Neuronal stem cell (in vitro differentiated cells): ENCODE measurements around the gene SNRNP48.

Experiments used
- DNase-seq: peaks from one replicate; pipeline ENCODE4 v3.0.0-alpha.2; 2013; ENCODE audit warnings: low spot score
- H2AFZ ChIP-seq: one replicate; pipeline ENCODE4 v1.6.1; 2013; ENCODE audit warnings: mild to moderate bottlenecking, low read length, inconsistent platforms
- H2AK5ac ChIP-seq: 2 replicates; pipeline ENCODE4 v1.6.1; 2013; ENCODE audit warnings: low read depth, mild to moderate bottlenecking, inconsistent platforms, low read length, moderate library complexity, mixed read lengths
- H2BK120ac ChIP-seq: 2 replicates; pipeline ENCODE4 v1.6.1; 2013; ENCODE audit warnings: low read depth, mild to moderate bottlenecking, inconsistent platforms, low read length, moderate library complexity, mixed read lengths
- H2BK12ac ChIP-seq: one replicate; pipeline ENCODE4 v1.6.1; 2013; ENCODE audit warnings: low read length, inconsistent platforms
- H2BK15ac ChIP-seq: 2 replicates; pipeline ENCODE4 v1.6.1; 2013; ENCODE audit warnings: mild to moderate bottlenecking, low read length, inconsistent platforms, mixed read lengths
- H2BK5ac ChIP-seq: one replicate; pipeline ENCODE4 v1.6.1; 2013; ENCODE audit warnings: inconsistent platforms, mild to moderate bottlenecking, low read length, moderate library complexity
- H3K14ac ChIP-seq: one replicate; pipeline ENCODE4 v1.6.1; 2013; ENCODE audit warnings: low read length, inconsistent platforms
- H3K18ac ChIP-seq: 2 replicates; pipeline ENCODE4 v1.6.1; 2013; ENCODE audit warnings: low read length, inconsistent platforms
- H3K23ac ChIP-seq: 2 replicates; pipeline ENCODE4 v1.6.1; 2013; ENCODE audit warnings: low read depth, mild to moderate bottlenecking, mixed read lengths, low read length, inconsistent platforms; ENCODE audit not compliant: poor library complexity
- H3K27ac ChIP-seq: replicated peaks from 3 replicates; pipeline ENCODE4 v1.5.1; 2013; ENCODE audit warnings: low read length, inconsistent platforms
- H3K27me3 ChIP-seq, 3 experiments: 2 replicates each; pipeline ENCODE4 v1.6.1; 2013; ENCODE audit warnings: low read length in 3 of 3, mild to moderate bottlenecking in 2 of 3, inconsistent platforms in 1 of 3, low read depth in 1 of 3, mixed read lengths in 1 of 3, moderate library complexity in 1 of 3; ENCODE audit not compliant: control insufficient read depth in 3 of 3, insufficient read depth in 3 of 3
- H3K36me3 ChIP-seq, 2 donors: replicated peaks in 1 of 2; 2 replicates each; pipeline ENCODE4 v1.6.1; 2013; ENCODE audit warnings: low read length in 2 of 2; ENCODE audit not compliant: control insufficient read depth in 2 of 2, insufficient read depth in 2 of 2
- H3K4ac ChIP-seq: 2 replicates; pipeline ENCODE4 v1.6.1; 2013; ENCODE audit warnings: inconsistent platforms, mild to moderate bottlenecking, low read length, moderate library complexity
- H3K4me1 ChIP-seq, 2 donors: 1 replicate in 1 of 2; 2 replicates in 1 of 2; pipeline ENCODE4 v1.6.1; 2013; ENCODE audit warnings: low read length in 2 of 2, low read depth in 1 of 2; ENCODE audit not compliant: control insufficient read depth in 2 of 2, insufficient read depth in 1 of 2
- H3K4me2 ChIP-seq: one replicate; pipeline ENCODE4 v1.6.1; 2013; ENCODE audit warnings: mild to moderate bottlenecking, low read length, inconsistent platforms; ENCODE audit not compliant: insufficient read depth, poor library complexity, severe bottlenecking
- H3K4me3 ChIP-seq, 2 donors: 2 replicates each; pipeline ENCODE4 v1.5.1; 2013; ENCODE audit warnings: low read length in 2 of 2, mild to moderate bottlenecking in 2 of 2, inconsistent platforms in 1 of 2, moderate library complexity in 1 of 2
- H3K79me1 ChIP-seq: one replicate; pipeline ENCODE4 v1.6.1; 2013; ENCODE audit warnings: low read depth, mild to moderate bottlenecking, inconsistent platforms, low read length, moderate library complexity
- H3K9ac ChIP-seq: one replicate; pipeline ENCODE4 v1.6.1; 2013; ENCODE audit warnings: mild to moderate bottlenecking, low read depth, low read length, inconsistent platforms; ENCODE audit not compliant: poor library complexity
- H3K9me3 ChIP-seq, 2 donors: replicated peaks in 1 of 2; 2 replicates each; pipeline versions ENCODE3 to v1.6.1; 2013; ENCODE audit warnings: low read length in 2 of 2, mild to moderate bottlenecking in 2 of 2, inconsistent platforms in 1 of 2, low read depth in 1 of 2, mixed read lengths in 1 of 2, moderate library complexity in 1 of 2; ENCODE audit not compliant: control insufficient read depth in 2 of 2, insufficient read depth in 1 of 2
- H4K8ac ChIP-seq: one replicate; pipeline ENCODE4 v1.6.1; 2013; ENCODE audit warnings: low read depth, mild to moderate bottlenecking, inconsistent platforms, low read length, moderate library complexity
- H4K91ac ChIP-seq: one replicate; pipeline ENCODE4 v1.6.1; 2013; ENCODE audit warnings: low read length, low read depth, mild to moderate bottlenecking, inconsistent platforms; ENCODE audit not compliant: poor library complexity
- WGBS, 2 donors: extraction: QIAGEN DNeasy Blood & Tissue Kit; methylation state at CpG; one replicate each; pipeline ENCODE4 v1.1.7; 2013; ENCODE audit warnings: missing lambda C conversion rate in 2 of 2, mixed read lengths in 1 of 2; ENCODE audit not compliant: insufficient read length in 2 of 2, insufficient replicate concordance in 1 of 2; ENCODE audit errors: extremely low coverage in 2 of 2; 5-methylcytosine and 5-hydroxymethylcytosine counted together

SNRNP48 gene

DNA sequence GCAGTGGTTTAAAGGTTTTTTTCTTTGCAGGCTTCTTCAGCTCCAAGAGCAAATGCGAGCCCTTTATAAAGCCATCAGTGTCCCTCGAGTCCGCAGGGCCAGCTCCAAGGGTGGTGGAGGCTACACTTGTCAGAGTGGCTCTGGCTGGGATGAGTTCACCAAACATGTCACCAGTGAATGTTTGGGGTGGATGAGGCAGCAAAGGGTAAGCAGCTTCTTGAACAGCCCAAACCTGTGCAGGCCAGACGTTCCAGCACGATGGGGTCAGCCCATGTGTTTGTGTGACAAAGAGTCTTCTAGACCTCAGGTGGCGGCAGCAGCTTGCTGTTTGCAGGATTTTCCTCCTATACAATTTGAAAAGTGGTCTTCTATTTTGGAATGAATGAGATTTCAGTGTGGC lies 30.8 kb upstream of the SNRNP48 start:
- H4K8ac ChIP-seq: no peak overlapping the region
- no peaks in the 10 kb centered on the region for H3K9me3 ChIP-seq
- no peak overlapping the region for H2AFZ ChIP-seq
- WGBS, 2 donors: no CpG with 5 or more reads among the region's 6 CpGs
- H3K27ac ChIP-seq: no peak overlapping the region
- H2BK120ac ChIP-seq: peak overlapping the region; percentile 16
- H4K91ac ChIP-seq: no peak overlapping the region
- H2BK12ac ChIP-seq: no peak overlapping the region
- H3K18ac ChIP-seq: no peak overlapping the region
- H3K4me3 ChIP-seq: no peak overlapping the region
- no peak overlapping the region for H3K4ac ChIP-seq
- H3K4me2 ChIP-seq: no peak overlapping the region
- no peak overlapping the region for H3K23ac ChIP-seq
- no peak overlapping the region for H2BK5ac ChIP-seq
- no peak overlapping the region for H2AK5ac ChIP-seq
- no peak overlapping the region for H3K14ac ChIP-seq
- no peaks in the 10 kb centered on the region for H3K4me1 ChIP-seq
- H3K27me3 ChIP-seq: peaks cover 0 to 72% (median 3%) of the 10 kb centered on the region in 3 experiments
- H3K9ac ChIP-seq: peak overlapping the region; percentile 6
- no peak overlapping the region for H2BK15ac ChIP-seq
- DNase-seq: no peak
- no peaks in the 10 kb centered on the region for H3K79me1 ChIP-seq
- peaks cover 0 to 10% of the 10 kb centered on the region in 2 donors for H3K36me3 ChIP-seq

DNA sequence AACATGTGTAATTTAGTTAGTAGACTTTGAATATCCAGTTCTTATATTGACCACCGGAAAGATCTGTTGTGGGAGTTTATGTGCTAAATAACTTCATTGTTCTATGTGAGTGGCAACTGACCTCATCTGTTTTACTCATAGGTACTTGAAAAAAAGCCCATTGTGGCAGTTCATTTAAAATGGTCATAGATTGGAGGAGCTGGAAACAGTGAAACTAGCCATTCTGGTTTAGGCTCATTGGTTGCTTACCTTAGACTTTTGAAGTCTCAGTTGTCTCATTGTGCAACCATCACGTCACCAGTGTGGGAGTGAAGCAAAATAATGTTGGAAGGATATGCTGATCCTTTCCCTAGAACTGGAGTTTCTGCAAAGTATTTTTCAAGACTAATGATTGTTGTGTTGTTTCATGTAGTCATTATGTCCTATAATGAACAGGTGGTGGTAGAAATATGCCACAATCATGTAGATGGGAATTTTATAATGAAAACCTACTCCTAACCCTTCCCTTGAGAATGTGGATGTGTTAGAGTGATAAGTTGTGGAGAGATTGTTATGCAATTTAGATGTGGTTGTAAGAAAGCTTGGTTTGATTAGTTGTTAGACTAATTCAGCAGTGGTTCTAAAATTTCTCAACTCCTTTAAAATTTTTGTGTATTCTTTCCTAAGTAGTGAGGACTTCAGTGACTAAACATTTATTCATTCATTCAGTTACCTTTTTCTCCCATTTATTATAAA lies 30.2 kb upstream of the SNRNP48 start:
- H2AFZ ChIP-seq: no peak overlapping the region
- H3K4me2 ChIP-seq: no peak overlapping the region
- H3K36me3 ChIP-seq: peaks cover 0 to 10% of the 10 kb centered on the region in 2 donors
- no peak overlapping the region for H2BK12ac ChIP-seq
- H2BK120ac ChIP-seq: no peak overlapping the region
- no peak overlapping the region for H3K23ac ChIP-seq
- H3K14ac ChIP-seq: no peak overlapping the region
- no peaks in the 10 kb centered on the region for H3K79me1 ChIP-seq
- no peak overlapping the region for H4K8ac ChIP-seq
- WGBS, 2 donors: no CpG with 5 or more reads among the region's 2 CpGs
- no peak overlapping the region for H2BK15ac ChIP-seq
- peaks cover 0 to 70% (median 3%) of the 10 kb centered on the region in 3 experiments for H3K27me3 ChIP-seq
- no peak overlapping the region for H3K4me3 ChIP-seq
- H2AK5ac ChIP-seq: no peak overlapping the region
- no peak for DNase-seq
- H3K9ac ChIP-seq: no peak overlapping the region
- H2BK5ac ChIP-seq: no peak overlapping the region
- no peak overlapping the region for H3K27ac ChIP-seq
- H4K91ac ChIP-seq: no peak overlapping the region
- H3K4ac ChIP-seq: no peak overlapping the region
- no peak overlapping the region for H3K18ac ChIP-seq
- no peaks in the 10 kb centered on the region for H3K9me3 ChIP-seq
- no peaks in the 10 kb centered on the region for H3K4me1 ChIP-seq

DNA sequence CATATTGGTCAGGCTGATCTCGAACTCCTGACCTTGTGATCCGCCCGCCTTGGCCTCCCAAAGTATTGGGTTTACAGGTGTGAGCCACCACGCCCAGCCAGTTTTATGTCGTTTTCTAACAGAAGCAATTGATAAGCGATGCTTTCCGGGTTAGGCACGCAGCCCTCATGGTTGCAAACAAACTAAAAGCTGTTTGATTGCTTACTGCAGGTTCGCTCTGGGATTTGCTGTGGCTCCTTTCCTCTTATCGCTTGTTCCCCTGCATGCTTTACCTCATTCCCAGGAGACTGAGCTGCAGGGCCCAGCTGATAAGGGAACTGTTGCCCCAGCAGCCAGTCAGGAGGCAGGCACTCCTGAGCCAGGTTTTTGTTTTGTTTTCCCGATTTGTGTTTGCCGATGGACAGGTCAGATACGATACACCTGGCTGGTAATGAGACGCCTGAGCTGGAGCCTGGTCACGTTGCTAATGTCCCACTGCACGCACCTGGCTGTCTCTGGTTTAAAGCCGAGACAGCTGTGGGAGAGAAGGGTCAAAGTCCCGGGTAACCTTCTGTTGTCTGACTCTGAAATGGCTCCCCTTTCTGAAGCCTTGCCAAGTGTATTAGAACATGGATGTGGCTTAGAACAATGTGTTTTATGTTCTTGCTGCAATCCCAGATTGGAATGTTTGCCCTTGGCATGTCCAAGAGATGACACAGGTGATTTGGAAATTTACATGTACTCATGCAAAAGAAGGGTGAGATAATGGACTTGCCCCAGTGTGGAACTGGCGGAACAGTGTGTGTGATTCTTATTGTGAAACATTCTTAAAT lies 28.6 kb upstream of the SNRNP48 start:
- Histone ChIP-seq H3K9me3 (no peaks in the 10 kb centered on the region), H3K23ac (no peak overlapping the region), H2AFZ (no peak overlapping the region), H2AK5ac (no peak overlapping the region), H4K91ac (no peak overlapping the region), H3K4ac (no peak overlapping the region), H2BK15ac (no peak overlapping the region), H2BK5ac (no peak overlapping the region), H3K14ac (no peak overlapping the region), H3K27me3 (peaks cover 0 to 65% (median 3%) of the 10 kb centered on the region in 3 experiments), H2BK12ac (no peak overlapping the region), H3K27ac (no peak overlapping the region), H3K36me3 (peaks cover 0 to 15% of the 10 kb centered on the region in 2 donors), H3K18ac (no peak overlapping the region), H4K8ac (no peak overlapping the region), H3K4me2 (no peak overlapping the region), H3K4me1 (no peaks in the 10 kb centered on the region), H3K79me1 (no peaks in the 10 kb centered on the region), H3K9ac (no peak overlapping the region), H2BK120ac (no peak overlapping the region), H3K4me3 (no peak overlapping the region)
- no peak for DNase-seq
- WGBS, 2 donors: no CpG with 5 or more reads among the region's 19 CpGs

GRCh38 chr6:7562769-7563168 lies 27.2 kb upstream of the SNRNP48 start:
- H2BK5ac ChIP-seq: no peak overlapping the region
- H3K14ac ChIP-seq: no peak overlapping the region
- H3K4me3 ChIP-seq: no peak overlapping the region
- no peak overlapping the region for H3K4me2 ChIP-seq
- H3K18ac ChIP-seq: no peak overlapping the region
- H3K36me3 ChIP-seq: peaks cover 0 to 18% of the 10 kb centered on the region in 2 donors
- H3K9me3 ChIP-seq: no peaks in the 10 kb centered on the region
- H3K4me1 ChIP-seq: no peaks in the 10 kb centered on the region
- H3K27me3 ChIP-seq: peaks cover 0 to 66% (median 3%) of the 10 kb centered on the region in 3 experiments
- no CpG with 5 or more reads among the region's 4 CpGs for WGBS, 2 donors
- no peak overlapping the region for H2AK5ac ChIP-seq
- no peak overlapping the region for H2BK12ac ChIP-seq
- H3K27ac ChIP-seq: no peak overlapping the region
- no peak overlapping the region for H2AFZ ChIP-seq
- H3K23ac ChIP-seq: no peak overlapping the region
- H3K9ac ChIP-seq: no peak overlapping the region
- no peak for DNase-seq
- H2BK15ac ChIP-seq: no peak overlapping the region
- H3K79me1 ChIP-seq: no peaks in the 10 kb centered on the region
- no peak overlapping the region for H4K91ac ChIP-seq
- no peak overlapping the region for H2BK120ac ChIP-seq
- H3K4ac ChIP-seq: no peak overlapping the region
- H4K8ac ChIP-seq: no peak overlapping the region
